Mammary epithelial cell (primary cell): ENCODE measurements around the gene FIGNL2.

Experiments
- EZH2 ChIP-seq: IDR thresholded peaks from 2 replicates; pipeline ENCODE4 v1.6.1; 2012; ENCODE audit warnings: low read length, inconsistent platforms, borderline replicate concordance
- TF ChIP-seq, protein P1 (sequence below), 2 donors: IDR thresholded peaks in 1 of 2; conservative IDR thresholded peaks in 1 of 2; 2 replicates each; pipeline ENCODE4 v1.5.1; 2011 to 2012; ENCODE audit warnings: inconsistent platforms in 2 of 2, low read length in 2 of 2, mild to moderate bottlenecking in 2 of 2, control low read depth in 1 of 2, low read depth in 1 of 2; ENCODE audit not compliant: insufficient read depth in 1 of 2; ENCODE audit errors: extremely low read depth in 1 of 2

DNA sequence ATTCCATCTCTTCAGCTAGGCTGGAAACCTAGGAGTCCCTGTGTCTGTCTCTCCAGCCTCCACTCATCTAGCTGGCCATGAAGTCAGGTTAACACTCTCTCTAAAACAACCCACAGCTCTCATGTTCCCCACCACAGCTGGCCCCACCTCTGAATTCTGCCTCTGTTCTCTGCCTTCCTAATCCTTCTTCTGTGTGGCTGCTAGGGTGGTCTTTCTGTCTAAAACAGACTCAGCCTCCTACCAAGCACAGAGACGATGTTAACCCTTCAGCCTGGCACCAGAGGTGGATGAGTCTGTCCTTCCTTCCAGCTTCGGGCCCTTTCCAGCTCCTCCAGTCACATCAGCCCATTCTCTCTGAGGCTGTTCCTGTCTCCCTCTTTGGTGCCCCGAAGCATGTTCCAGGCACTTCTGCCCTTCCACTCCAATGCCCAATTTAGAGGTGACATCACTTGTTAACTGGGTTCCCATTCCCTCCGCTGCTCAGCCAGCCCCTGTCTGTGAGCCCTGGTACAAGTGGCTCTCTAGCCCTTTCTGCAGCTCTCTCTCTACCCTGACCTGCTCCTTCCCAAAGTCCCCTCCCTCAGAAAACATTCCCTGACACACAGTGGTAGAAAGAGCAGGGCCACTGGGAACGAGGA lies 9.1 kb downstream of the FIGNL2 start:
- TF ChIP-seq, protein P1, sequence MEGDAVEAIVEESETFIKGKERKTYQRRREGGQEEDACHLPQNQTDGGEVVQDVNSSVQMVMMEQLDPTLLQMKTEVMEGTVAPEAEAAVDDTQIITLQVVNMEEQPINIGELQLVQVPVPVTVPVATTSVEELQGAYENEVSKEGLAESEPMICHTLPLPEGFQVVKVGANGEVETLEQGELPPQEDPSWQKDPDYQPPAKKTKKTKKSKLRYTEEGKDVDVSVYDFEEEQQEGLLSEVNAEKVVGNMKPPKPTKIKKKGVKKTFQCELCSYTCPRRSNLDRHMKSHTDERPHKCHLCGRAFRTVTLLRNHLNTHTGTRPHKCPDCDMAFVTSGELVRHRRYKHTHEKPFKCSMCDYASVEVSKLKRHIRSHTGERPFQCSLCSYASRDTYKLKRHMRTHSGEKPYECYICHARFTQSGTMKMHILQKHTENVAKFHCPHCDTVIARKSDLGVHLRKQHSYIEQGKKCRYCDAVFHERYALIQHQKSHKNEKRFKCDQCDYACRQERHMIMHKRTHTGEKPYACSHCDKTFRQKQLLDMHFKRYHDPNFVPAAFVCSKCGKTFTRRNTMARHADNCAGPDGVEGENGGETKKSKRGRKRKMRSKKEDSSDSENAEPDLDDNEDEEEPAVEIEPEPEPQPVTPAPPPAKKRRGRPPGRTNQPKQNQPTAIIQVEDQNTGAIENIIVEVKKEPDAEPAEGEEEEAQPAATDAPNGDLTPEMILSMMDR (conservative IDR thresholded peaks at IDR 0.05 in 1 of 2, IDR thresholded peaks at IDR 0.05 in 1 of 2; ENCODE audit: extremely low read depth in 1 of 2, insufficient read depth in 1 of 2, low read depth in 1 of 2, low read length in 2 of 2), result no peak
- no peak for TF ChIP-seq EZH2
